Epidermal melanocyte (primary cell): ENCODE data around the gene BAG5.
A peak's percentile ranks its signal among the peaks of the same experiment; 100 is the strongest.

Experiments
- DNase-seq: peaks from one replicate; pipeline ENCODE4 v3.0.0; 2011; ENCODE audit warnings: low spot score; ENCODE audit not compliant: insufficient read length

The BAG5 gene

GRCh38 chr14:103547455-103547940 lies 15.0 kb downstream of the BAG5 start:
- DNase-seq: no peak

DNA sequence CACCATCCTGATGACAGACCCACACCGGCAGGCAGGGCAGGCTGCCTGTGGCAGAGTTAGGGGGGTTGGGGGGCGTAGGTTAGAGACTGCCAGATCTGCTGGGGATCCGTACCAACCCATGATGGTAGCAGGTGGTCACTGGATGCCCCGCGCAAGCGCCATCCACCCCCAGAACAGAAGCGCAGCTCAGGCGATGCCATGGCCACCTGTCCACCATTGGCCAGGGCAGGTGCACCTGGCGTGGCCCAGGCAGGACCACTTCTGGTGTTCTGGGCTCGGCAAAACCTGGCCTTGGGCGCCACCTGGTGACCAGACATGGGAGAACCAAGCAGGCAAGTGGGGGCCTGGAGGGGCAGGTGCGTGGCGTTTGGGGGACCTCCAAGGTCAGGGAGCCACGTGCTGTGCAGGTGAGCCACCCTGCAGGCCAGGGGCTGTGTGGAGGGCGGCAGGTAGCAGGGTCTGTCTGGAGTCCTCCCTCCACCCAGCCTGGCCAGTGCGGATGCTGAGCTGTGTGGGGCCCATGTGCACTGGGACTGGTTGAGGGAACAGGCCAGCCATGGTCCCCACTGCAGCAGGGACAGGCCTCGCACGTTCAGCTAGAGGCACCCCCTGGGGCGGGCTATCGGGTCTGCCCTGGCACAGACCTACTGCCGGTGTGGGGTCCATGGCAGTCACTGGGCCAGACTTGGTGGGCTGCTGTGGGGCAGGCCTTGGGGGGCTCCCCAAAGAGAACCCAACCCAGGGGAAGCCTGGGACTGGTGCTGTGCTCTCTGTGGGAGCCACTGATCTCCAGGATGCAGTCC lies 15.6 kb downstream of the BAG5 start:
- no peak for DNase-seq

DNA sequence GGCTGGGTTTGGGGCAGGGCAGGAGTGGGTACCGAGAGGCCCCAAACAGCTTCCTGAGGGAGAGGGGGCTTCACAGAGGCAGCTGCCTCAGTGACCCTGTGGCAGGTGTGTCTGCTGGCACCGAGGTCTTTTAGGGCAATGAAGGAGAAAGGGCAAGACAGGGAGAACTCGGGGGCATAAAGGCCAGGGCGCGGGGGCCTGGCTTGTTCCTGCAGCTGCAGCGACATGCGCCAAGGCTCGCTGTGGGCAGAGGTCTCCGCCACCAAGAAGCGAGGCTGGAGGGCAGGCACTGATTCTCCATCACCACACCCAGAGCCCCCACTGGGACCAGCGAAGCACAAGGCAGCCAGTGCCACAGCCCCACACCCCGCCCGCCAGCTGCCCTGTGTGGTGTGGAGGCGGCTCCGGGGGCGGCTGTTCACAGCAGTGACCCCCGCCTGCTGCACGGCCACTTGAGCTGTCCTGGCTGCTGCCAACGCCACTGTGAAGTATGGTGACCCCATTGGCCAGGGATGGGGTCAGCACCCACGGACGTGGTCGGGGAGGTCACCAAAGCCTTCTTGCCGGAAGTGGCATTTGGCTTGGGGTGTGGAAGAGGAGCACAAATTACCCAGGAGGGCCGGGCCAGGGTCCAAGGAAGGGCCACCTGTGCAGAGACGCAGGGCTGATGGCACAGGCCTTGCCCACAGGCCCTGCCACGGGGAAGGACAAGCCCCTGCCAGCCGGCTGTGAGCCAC lies 16.4 kb downstream of the BAG5 start:
- no peak for DNase-seq

DNA sequence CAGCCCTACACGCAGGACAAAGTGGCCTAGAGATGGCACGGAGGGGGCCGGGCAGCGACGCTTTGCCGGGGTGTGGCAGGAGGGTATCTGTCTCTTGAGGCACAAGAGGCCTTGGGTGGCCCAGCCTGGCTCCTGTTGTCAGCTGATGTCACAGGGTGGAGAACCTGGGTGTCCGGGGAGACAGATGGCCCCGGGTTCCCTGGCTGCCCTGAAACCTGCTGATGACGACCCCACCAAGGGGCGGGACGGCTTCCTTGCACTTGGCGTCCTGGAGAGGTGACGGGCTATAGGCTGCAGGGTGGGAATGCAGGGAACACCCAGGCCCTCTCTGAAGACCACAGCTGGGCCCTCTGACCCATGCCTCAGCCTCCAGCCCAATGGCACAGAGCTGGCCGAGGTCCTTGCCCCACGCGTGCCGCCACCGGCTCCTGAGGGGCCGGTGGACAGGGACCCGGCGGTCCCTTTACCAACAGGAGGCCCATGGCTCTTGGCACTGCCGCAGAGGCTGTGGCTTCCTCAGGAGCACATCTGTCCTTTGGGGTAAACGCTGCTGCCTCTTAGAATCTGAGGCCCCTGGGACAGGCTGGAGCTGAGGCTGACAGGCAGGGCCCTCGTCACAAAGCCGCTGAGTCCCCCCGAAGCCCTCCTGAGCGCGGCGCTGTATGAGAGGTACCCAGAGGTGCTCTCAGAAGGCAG lies 17.1 kb downstream of the BAG5 start:
- DNase-seq: no peak

DNA sequence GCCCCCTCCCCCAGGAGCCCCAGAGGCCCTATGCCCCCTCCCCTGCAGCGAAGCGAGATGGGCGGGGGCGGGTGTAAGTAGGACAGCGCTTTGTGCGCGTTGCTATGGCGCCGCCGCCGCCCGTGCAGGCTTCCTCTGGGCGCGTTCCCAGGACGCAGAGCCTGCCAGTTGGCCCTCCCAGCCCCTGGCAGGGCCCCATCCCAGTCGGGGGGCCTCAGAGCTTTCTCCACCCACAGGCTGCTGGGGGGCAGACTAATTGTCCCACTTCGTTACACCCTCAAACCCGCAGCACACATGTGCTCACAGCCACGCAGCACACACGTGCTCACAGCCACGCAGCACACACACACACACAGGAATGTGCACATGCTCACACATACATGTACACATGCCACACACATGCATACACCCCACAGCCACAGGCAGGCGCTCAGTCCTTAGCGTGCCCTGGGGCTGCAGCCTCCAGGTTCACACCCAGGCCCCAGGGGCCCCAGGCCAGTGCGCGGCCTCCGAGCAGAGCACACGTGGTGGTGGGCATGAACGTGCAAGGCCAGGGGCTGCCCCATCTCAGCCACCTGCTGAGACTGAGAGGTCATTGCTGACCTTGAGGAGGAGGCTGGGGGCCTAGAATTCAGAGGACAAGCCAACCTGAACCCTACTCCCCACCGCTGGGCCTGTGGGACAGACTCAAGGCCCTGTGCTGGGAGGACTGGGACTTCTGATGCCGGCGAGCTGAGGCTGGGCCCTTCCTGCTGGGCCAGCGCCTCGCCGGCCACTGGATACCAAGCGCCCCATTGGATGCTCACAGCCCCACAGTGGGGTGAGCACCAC lies 17.9 kb downstream of the BAG5 start:
- DNase-seq: no peak

DNA sequence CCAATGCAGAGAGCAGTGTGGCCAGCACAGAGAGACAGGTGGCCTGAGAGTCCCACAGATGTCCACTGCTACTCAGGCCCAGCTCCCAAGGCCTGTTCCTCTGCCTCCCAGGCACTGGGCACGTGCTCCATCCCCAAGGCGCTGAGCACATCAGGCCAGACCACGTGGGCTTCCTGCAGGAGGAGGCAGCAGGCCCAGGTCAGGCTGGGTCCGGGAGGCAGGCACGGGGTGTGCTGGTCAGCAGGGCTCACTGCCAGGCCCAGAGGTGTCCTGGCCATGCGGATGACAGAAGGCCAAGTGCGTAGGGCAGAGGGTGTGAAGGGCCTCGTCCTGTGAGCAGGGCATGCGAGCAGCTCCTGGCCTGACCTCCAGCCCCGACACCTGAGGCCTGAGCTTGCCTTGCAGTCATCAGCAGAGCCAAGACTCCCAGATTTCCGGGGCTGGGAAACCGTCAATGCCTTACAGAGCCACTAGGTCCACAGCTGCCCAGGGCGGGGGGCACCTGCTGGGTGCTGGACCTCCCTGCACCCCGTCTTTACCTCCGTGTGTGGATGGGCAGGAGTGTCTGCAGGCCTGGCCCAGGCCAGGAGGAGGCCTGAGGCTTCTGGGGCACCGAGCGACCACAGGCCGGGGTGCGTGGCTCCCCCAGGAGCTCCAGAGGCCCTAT lies 18.6 kb downstream of the BAG5 start:
- DNase-seq: no peak

GRCh38 chr14:103543140-103543539 lies 19.3 kb downstream of the BAG5 start:
- no peak for DNase-seq

DNA sequence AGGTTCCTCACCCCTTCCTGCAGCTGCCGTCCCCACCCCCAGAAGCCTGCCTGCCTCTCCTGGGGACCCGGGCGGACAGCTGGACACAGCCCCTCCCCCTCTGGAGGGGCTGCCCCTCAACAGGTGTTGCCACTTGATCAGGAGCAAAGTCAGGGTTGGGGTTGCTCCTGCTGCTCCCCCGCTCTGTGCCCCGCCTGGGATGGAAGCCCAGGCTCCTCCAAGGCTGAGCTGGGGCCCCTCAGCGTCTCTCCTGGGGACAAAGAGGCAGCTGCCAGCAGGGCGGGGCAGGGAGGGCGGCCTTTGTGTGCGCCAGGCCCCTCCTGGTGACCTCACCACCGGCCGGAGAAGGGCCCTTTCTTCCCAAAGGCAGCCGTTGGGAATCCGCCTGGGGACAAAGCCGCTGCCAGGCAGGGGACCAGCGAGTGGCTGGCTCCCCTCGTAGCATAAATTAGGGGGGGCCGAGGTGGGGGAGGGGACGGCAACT lies 19.8 kb downstream of the BAG5 start:
- DNase-seq: peak; percentile 42

DNA sequence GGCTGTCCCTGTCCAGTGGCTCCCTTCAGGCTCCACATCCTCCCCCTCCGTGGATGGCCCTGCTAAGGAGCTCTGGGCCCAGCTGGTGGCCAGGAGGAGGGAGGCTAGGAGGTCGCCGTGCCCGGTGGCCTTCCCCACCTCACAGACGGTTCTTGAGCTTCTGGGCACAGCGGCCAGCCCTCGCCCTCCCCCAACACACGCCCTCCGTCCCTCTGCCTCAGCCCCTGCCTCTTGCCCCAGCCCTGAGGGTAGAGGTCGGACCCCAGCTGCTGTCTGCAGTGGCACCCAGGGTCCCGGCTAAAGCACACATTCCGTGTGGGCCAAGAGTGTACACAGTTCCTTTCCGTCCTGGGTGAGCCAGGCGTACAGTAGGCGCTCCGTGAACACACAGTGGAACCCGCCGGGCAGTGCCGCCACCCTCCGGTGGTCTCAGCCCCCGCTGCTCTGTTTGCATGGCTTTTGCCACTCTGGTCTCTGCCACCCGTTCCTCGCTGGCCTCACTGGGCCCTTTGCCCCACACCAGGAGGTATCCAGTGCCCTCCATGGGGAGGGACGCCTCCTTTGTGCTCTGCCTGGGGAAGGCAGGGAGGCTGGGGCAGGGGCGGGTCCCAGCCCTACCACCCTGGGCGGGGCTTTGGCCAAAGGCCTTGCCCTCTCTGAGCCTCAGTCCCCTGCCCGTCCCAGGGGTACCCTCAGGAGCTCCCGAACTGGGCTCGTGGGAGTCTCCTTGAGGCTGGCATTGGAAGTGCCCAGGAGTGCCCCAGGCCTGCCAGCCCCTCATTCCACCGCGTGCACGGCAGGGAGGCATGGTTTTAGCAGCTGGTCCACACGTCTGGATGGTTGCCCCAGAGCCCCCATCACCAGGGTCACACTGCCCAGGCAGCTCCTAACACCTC lies 20.5 kb downstream of the BAG5 start:
- DNase-seq: no peak

GRCh38 chr14:103540821-103541708 lies 21.4 kb downstream of the BAG5 start:
- peak; percentile 30 for DNase-seq

GRCh38 chr14:103539056-103539825 lies 23.2 kb downstream of the BAG5 start:
- DNase-seq: no peak

- DNase-seq: no peak
Measured at GRCh38 chr14:103538291-103539055, 24.0 kb downstream of the BAG5 start.

DNA sequence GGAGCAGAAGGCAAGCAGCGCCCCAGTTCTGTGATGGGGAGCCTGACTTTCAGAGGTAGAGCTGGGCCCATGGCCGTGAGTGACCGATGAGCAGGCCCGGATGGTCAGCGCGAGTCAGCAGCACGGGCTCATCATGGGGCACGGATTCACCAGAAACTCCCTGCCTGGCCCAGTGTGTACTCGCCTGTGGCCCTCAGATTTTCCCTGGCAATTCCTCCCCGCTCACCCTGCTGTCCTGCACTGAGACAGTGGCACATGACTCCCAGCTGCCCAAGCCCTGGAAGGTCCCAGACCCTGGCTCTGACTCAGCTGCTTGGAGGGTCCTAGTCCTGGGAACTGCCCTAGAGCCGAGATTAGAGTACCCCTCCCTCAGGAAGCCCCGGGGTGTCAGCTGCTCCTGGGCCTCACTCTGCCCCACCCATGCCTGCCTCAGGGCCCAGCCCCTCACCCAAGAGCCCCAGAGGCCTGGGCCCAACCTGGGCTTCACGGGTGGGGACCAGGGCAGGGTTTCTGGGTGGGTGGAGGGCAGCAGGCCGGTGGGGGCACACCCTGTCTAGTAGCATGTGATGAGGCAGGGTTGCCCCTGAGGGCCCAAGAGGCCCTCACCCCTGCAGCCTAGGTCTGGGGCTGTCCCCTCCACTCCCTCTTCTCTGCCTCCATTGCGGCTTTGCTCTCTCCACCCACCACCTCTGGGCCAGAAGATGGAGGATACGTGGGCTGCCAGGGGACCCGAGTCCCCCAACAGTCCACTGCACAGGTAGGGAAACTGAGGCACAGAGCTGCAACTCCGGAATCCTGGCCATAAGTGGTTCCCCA lies 25.1 kb downstream of the BAG5 start:
- DNase-seq: no peak

GRCh38 chr14:103536693-103537092 lies 25.8 kb downstream of the BAG5 start:
- DNase-seq: no peak

DNA sequence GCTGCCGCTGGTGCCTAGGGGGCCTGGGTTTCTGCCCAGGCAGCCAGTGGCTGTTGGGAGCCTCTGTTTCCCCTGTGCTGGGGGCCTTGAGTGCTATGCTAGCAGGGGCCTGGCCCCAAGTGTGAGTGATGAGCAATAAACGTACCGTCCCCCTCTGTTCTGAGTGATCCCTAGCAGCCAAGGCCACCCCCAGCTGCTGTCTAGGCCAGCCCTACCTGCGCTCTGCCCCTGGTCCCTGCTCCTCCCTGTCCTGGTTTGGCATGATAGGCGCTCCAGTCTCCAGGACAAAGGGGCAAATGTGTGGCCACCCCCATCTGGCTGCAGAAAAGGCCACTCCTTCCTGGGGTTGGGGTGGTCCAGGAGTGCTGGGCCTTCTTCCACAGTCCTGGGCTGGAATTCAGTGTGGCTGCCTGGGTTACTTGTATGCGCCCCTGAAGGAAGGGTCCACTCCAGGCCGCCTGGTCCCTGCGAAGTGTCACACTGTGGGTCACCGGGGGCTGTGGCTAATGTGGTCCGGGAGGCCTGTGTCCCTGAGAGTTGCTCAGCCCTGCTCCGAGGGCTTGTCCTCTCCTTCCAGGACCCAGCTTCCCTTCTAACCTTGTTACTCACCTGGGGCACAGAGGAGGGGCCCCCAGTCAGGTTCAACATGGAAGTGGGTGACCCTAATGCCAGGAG lies 26.4 kb downstream of the BAG5 start:
- DNase-seq: no peak
